Panc1 (cell line): Measurements from ENCODE around the gene CKS1B. TPM values are rescaled to one million over a fixed set of nuclear protein-coding genes. Genes with fewer than 3 reads are reported as not detected.

Source experiments
- ATAC-seq: fragments of 200-7000 bp; cut with Tn5 transposase; 2 replicates; pipeline ENCODE4 v1.9.1; 2020; ENCODE audit warnings: mild to moderate bottlenecking, moderate library complexity
- BruUV-seq: library from RNA; stranded (reverse); fragments of 400-500 nt; replicated peaks from 2 replicates; lab custom pipeline; 2021; lab: Mats Ljungman, UMichigan
- CTCF ChIA-PET: fragments of 300-600 bp; sonication (Branson Sonifier 250); formaldehyde crosslinking; loops from one replicate; lab custom pipeline; 2022; ENCODE audit warnings: antibody characterized with exemption; lab: Charles Lee
- POLR2A ChIA-PET: fragments of 300-600 bp; sonication (Branson Sonifier 250); formaldehyde crosslinking; loops from one replicate; lab custom pipeline; 2022; ENCODE audit warnings: antibody characterized with exemption; lab: Charles Lee
- DNase-seq: peaks from one replicate; pipeline ENCODE4 v3.0.0-alpha.2; 2010; ENCODE audit warnings: low read depth, low spot score
- H3K27ac ChIP-seq: 2 replicates; pipeline ENCODE4 v1.5.1; 2011; ENCODE audit warnings: mild to moderate bottlenecking, low read length, inconsistent platforms
- H3K27me3 ChIP-seq: fragments of 200-500 bp; sonication (Bioruptor generic); 2 replicates; pipeline ENCODE4 v1.6.0; 2014; ENCODE audit warnings: low read length, inconsistent platforms; ENCODE audit not compliant: control insufficient read depth, insufficient read depth
- H3K36me3 ChIP-seq: fragments of 200-500 bp; sonication (Bioruptor generic); 2 replicates; pipeline ENCODE4 v1.5.1; 2014; ENCODE audit warnings: inconsistent platforms, mild to moderate bottlenecking, low read length, moderate library complexity; ENCODE audit not compliant: control insufficient read depth, insufficient read depth
- H3K4me1 ChIP-seq: 2 replicates; pipeline ENCODE4 v1.5.1; 2011; ENCODE audit warnings: inconsistent platforms, mild to moderate bottlenecking, low read length, moderate library complexity; ENCODE audit not compliant: control insufficient read depth, insufficient read depth
- H3K4me3 ChIP-seq, 2 experiments: 2 replicates each; pipeline ENCODE4 v1.5.1; 2011 to 2012; ENCODE audit warnings: low read depth in 2 of 2, low read length in 2 of 2, mild to moderate bottlenecking in 2 of 2, inconsistent platforms in 1 of 2, moderate library complexity in 1 of 2
- H3K9me3 ChIP-seq: fragments of 200-500 bp; sonication (Bioruptor generic); 2 replicates; pipeline ENCODE4 v1.5.1; 2014; ENCODE audit warnings: low read depth, mild to moderate bottlenecking, inconsistent platforms, low read length, moderate library complexity; ENCODE audit not compliant: control insufficient read depth, insufficient read depth
- POLR2AphosphoS5 ChIP-seq: IDR thresholded peaks from 2 replicates; pipeline ENCODE4 v1.6.1; 2012; ENCODE audit warnings: mild to moderate bottlenecking, low read depth, low read length, moderate library complexity
- SIN3A ChIP-seq: IDR thresholded peaks from 2 replicates; pipeline ENCODE4 v1.6.1; 2012; ENCODE audit warnings: low read depth, mild to moderate bottlenecking, low read length, moderate library complexity, borderline replicate concordance; ENCODE audit not compliant: insufficient read depth
- TCF7L2 ChIP-seq: IDR thresholded peaks from 2 replicates; pipeline ENCODE4 v1.6.1; 2011; ENCODE audit warnings: mild to moderate bottlenecking, low read depth, low read length, inconsistent platforms
- in situ Hi-C: cut with HindIII; loops from 2 replicates; pipeline ENCODE4 v1.10.0; 2016; ENCODE audit warnings: low sequenced_read_pairs, low pct_unique_long_range_greater_than_20kb
- intact Hi-C: fragments of 100-400 bp; cut with micrococcal nuclease; formaldehyde crosslinking; loops from one replicate; pipeline ENCODE4 v1.10.0; 2022; ENCODE audit not compliant: unreplicated experiment
- microRNA-seq: library from miRNA; unstranded; fragments of <30 nt; microRNA quantifications from one replicate; pipeline ENCODE4 v1.1.0, GENCODE V29; 2020; ENCODE audit not compliant: unreplicated experiment
- total RNA-seq: library from RNA; stranded (reverse); gene quantifications from one replicate; pipeline ENCODE4 v1.2.1, GENCODE V29; 2021; ENCODE audit not compliant: unreplicated experiment
- TF ChIP-seq, protein P1 (sequence below), 2 experiments: IDR thresholded peaks; 2 replicates each; pipeline ENCODE4 v1.6.1; 2011 to 2012; ENCODE audit warnings: low read depth in 2 of 2, control low read depth in 1 of 2, low read length in 1 of 2, mild to moderate bottlenecking in 1 of 2, moderate library complexity in 1 of 2; ENCODE audit not compliant: insufficient read depth in 1 of 2
- TF ChIP-seq, protein P2 (sequence below): fragments of 450-650 bp; IDR thresholded peaks from 2 replicates; pipeline ENCODE4 v1.5.1; 2017; ENCODE audit warnings: mild to moderate bottlenecking

The CKS1B gene
- total RNA-seq, 1 experiment from 2014 or later = 212 TPM

DNA sequence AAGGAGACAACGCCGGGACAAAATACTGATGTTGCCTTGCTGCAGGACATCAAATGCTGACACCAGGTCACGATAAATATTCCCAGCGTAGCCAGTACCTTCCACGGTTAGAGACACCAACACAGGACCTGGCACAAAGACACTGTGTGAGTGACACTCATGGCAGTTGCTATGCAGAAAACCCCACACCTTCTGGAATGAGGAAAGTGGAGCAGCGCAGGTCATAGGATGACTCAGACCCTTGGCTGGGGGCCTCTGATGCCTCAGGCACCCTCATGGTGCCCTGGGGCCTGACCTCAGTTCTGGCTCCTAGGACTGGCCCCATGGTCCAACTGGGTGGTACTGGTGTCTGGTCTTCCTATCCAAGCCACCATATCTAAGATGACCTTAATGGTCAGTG is 52.1 kb downstream of the CKS1B start:
- H3K27ac ChIP-seq = no peak overlapping the region
- H3K27me3 ChIP-seq = no peaks in the 10 kb centered on the region
- ChIA-PET POLR2A (no interaction called here), CTCF (no interaction called here)
- H3K4me1 ChIP-seq = no peaks in the 10 kb centered on the region
- H3K36me3 ChIP-seq = no peaks in the 10 kb centered on the region
- no TSS peak for BruUV-seq
- ATAC-seq (no peak), DNase-seq (no peak)
- TF ChIP-seq POLR2AphosphoS5 (no peak), TCF7L2 (no peak), SIN3A (no peak)
- TF ChIP-seq, protein P1, sequence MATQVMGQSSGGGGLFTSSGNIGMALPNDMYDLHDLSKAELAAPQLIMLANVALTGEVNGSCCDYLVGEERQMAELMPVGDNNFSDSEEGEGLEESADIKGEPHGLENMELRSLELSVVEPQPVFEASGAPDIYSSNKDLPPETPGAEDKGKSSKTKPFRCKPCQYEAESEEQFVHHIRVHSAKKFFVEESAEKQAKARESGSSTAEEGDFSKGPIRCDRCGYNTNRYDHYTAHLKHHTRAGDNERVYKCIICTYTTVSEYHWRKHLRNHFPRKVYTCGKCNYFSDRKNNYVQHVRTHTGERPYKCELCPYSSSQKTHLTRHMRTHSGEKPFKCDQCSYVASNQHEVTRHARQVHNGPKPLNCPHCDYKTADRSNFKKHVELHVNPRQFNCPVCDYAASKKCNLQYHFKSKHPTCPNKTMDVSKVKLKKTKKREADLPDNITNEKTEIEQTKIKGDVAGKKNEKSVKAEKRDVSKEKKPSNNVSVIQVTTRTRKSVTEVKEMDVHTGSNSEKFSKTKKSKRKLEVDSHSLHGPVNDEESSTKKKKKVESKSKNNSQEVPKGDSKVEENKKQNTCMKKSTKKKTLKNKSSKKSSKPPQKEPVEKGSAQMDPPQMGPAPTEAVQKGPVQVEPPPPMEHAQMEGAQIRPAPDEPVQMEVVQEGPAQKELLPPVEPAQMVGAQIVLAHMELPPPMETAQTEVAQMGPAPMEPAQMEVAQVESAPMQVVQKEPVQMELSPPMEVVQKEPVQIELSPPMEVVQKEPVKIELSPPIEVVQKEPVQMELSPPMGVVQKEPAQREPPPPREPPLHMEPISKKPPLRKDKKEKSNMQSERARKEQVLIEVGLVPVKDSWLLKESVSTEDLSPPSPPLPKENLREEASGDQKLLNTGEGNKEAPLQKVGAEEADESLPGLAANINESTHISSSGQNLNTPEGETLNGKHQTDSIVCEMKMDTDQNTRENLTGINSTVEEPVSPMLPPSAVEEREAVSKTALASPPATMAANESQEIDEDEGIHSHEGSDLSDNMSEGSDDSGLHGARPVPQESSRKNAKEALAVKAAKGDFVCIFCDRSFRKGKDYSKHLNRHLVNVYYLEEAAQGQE (IDR thresholded peaks at IDR 0.05; ENCODE audit: insufficient read depth in 1 of 2, low read depth in 2 of 2, low read length in 1 of 2) = no peak
- TF ChIP-seq, protein P2, sequence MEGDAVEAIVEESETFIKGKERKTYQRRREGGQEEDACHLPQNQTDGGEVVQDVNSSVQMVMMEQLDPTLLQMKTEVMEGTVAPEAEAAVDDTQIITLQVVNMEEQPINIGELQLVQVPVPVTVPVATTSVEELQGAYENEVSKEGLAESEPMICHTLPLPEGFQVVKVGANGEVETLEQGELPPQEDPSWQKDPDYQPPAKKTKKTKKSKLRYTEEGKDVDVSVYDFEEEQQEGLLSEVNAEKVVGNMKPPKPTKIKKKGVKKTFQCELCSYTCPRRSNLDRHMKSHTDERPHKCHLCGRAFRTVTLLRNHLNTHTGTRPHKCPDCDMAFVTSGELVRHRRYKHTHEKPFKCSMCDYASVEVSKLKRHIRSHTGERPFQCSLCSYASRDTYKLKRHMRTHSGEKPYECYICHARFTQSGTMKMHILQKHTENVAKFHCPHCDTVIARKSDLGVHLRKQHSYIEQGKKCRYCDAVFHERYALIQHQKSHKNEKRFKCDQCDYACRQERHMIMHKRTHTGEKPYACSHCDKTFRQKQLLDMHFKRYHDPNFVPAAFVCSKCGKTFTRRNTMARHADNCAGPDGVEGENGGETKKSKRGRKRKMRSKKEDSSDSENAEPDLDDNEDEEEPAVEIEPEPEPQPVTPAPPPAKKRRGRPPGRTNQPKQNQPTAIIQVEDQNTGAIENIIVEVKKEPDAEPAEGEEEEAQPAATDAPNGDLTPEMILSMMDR = no peak
- H3K4me3 ChIP-seq = no peak overlapping the region
- H3K9me3 ChIP-seq = no peaks in the 10 kb centered on the region
- intact Hi-C loops (no loop called here), in situ Hi-C loops (no loop called here)

Small RNAs within 50 kb of the gene (microRNA-seq; reads per million reads assigned to microRNA genes)
- not detected for gene MIR4258

Other genes starting within 250 kb of the CKS1B start
- gene KCNN3, start 104.4 kb upstream of the CKS1B start, total RNA-seq = 0.05 TPM
- 42.2 TPM for gene PMVK, start 38.0 kb upstream of the CKS1B start, total RNA-seq
- gene PBXIP1, start 18.6 kb upstream of the CKS1B start, total RNA-seq = 40.7 TPM
- gene PYGO2, start 12.9 kb upstream of the CKS1B start, total RNA-seq = 41.1 TPM
- 373 TPM for gene SHC1, start 3.9 kb upstream of the CKS1B start, total RNA-seq
- 72.8 TPM for gene FLAD1, start 8.7 kb downstream of the CKS1B start, total RNA-seq
- 0.67 TPM for gene LENEP, start 18.9 kb downstream of the CKS1B start, total RNA-seq
- gene ZBTB7B, start 28.1 kb downstream of the CKS1B start, total RNA-seq = 55.8 TPM
- gene DCST2, start 59.1 kb downstream of the CKS1B start, total RNA-seq = 0.13 TPM
- gene DCST1, start 59.1 kb downstream of the CKS1B start, total RNA-seq = not detected
- 41.7 TPM for gene ADAM15, start 76.6 kb downstream of the CKS1B start, total RNA-seq
- 8.0 TPM for gene EFNA4, start 89.1 kb downstream of the CKS1B start, total RNA-seq
- gene EFNA3, start 104.2 kb downstream of the CKS1B start, total RNA-seq = 2.3 TPM
- 23.8 TPM for gene EFNA1, start 153.2 kb downstream of the CKS1B start, total RNA-seq
- 67.4 TPM for gene SLC50A1, start 161.2 kb downstream of the CKS1B start, total RNA-seq
- gene DPM3, start 165.8 kb downstream of the CKS1B start, total RNA-seq = 66.0 TPM
- 155 TPM for gene KRTCAP2, start 198.6 kb downstream of the CKS1B start, total RNA-seq
- gene TRIM46, start 199.2 kb downstream of the CKS1B start, total RNA-seq = 3.8 TPM
- gene THBS3, start 233.2 kb downstream of the CKS1B start, total RNA-seq = 35.9 TPM
- gene MTX1, start 234.0 kb downstream of the CKS1B start, total RNA-seq = 53.6 TPM